H9 (cell line): ENCODE data around the gene ECHDC3. TPM values are rescaled to one million over a fixed set of nuclear protein-coding genes. Genes with fewer than 3 reads are reported as not detected.

Experiments used
- DNase-seq: peaks from one replicate; pipeline ENCODE4 v3.0.0-alpha.2; 2017
- H2AFZ ChIP-seq: one replicate; pipeline ENCODE4 v1.6.1; 2013; ENCODE audit warnings: mild to moderate bottlenecking, low read length, control low read depth, moderate library complexity
- H2AK5ac ChIP-seq: 2 replicates; pipeline ENCODE4 v1.6.1; 2013; ENCODE audit warnings: low read length, control low read depth, mixed read lengths; ENCODE audit not compliant: insufficient read length
- H2BK120ac ChIP-seq: one replicate; pipeline ENCODE4 v1.6.1; 2013; ENCODE audit warnings: low read depth, mild to moderate bottlenecking, low read length, control low read depth, inconsistent platforms; ENCODE audit not compliant: poor library complexity, severe bottlenecking
- H2BK12ac ChIP-seq: 2 replicates; pipeline ENCODE4 v1.6.1; 2013; ENCODE audit warnings: low read length, control low read depth, mixed read lengths, low read depth; ENCODE audit not compliant: insufficient read length
- H2BK15ac ChIP-seq: 2 replicates; pipeline ENCODE4 v1.6.1; 2013; ENCODE audit warnings: low read depth, low read length, control low read depth
- H2BK20ac ChIP-seq: one replicate; pipeline ENCODE4 v1.6.1; 2013; ENCODE audit warnings: low read depth, mild to moderate bottlenecking, low read length, control low read depth, inconsistent platforms; ENCODE audit not compliant: poor library complexity, severe bottlenecking
- H2BK5ac ChIP-seq: 2 replicates; pipeline ENCODE4 v1.6.1; 2013; ENCODE audit warnings: low read length, control low read depth, mixed read lengths; ENCODE audit not compliant: insufficient read length
- H3K14ac ChIP-seq: 2 replicates; pipeline ENCODE4 v1.6.1; 2013; ENCODE audit warnings: low read length, control low read depth; ENCODE audit not compliant: insufficient read depth
- H3K18ac ChIP-seq: 2 replicates; pipeline ENCODE4 v1.6.1; 2013; ENCODE audit warnings: low read depth, mild to moderate bottlenecking, mixed read lengths, low read length, control low read depth; ENCODE audit not compliant: insufficient read length
- H3K23ac ChIP-seq: 2 replicates; pipeline ENCODE4 v1.6.1; 2013; ENCODE audit warnings: low read length, control low read depth, mixed read lengths, low read depth; ENCODE audit not compliant: insufficient read length
- H3K23me2 ChIP-seq: 2 replicates; pipeline ENCODE4 v1.6.1; 2013; ENCODE audit warnings: low read depth, mild to moderate bottlenecking, mixed read lengths, low read length, control low read depth; ENCODE audit not compliant: insufficient read length, poor library complexity, severe bottlenecking
- H3K27ac ChIP-seq: 2 replicates; pipeline ENCODE4 v1.5.1; 2013; ENCODE audit warnings: low read length, control low read depth, mixed read lengths, low read depth; ENCODE audit not compliant: insufficient read length
- H3K27me3 ChIP-seq: 2 replicates; pipeline ENCODE4 v1.6.1; 2013; ENCODE audit warnings: low read length, control low read depth, inconsistent platforms; ENCODE audit not compliant: insufficient read depth
- H3K4ac ChIP-seq: 2 replicates; pipeline ENCODE4 v1.6.1; 2013; ENCODE audit warnings: low read depth, mild to moderate bottlenecking, control low read depth, inconsistent platforms, low read length, moderate library complexity
- H3K4me1 ChIP-seq: 2 replicates; pipeline ENCODE4 v1.6.1; 2013; ENCODE audit warnings: low read length, control low read depth, inconsistent platforms; ENCODE audit not compliant: insufficient read depth
- H3K4me2 ChIP-seq: 2 replicates; pipeline ENCODE4 v1.6.1; 2013; ENCODE audit warnings: low read length, control low read depth, mixed read lengths; ENCODE audit not compliant: insufficient read length, insufficient read depth
- H3K56ac ChIP-seq: 2 replicates; pipeline ENCODE4 v1.6.1; 2013; ENCODE audit warnings: low read depth, mild to moderate bottlenecking, mixed read lengths, low read length, control low read depth; ENCODE audit not compliant: insufficient read length
- H3K79me1 ChIP-seq: 2 replicates; pipeline ENCODE4 v1.6.1; 2013; ENCODE audit warnings: low read depth, mild to moderate bottlenecking, moderate library complexity, low read length, control low read depth, inconsistent platforms; ENCODE audit not compliant: insufficient read depth, poor library complexity, severe bottlenecking
- H3K79me2 ChIP-seq: 2 replicates; pipeline ENCODE4 v1.6.1; 2013; ENCODE audit warnings: low read length, control low read depth, inconsistent platforms; ENCODE audit not compliant: insufficient read depth
- H3K9ac ChIP-seq: 2 replicates; pipeline ENCODE4 v1.6.1; 2013; ENCODE audit warnings: low read length, control low read depth, mixed read lengths; ENCODE audit not compliant: insufficient read length; ENCODE audit errors: extremely low read depth
- H3K9me3 ChIP-seq: one replicate; pipeline ENCODE4 v1.6.1; 2013; ENCODE audit warnings: low read depth, low read length, inconsistent platforms; ENCODE audit not compliant: control insufficient read depth
- H3T11ph ChIP-seq: one replicate; pipeline ENCODE4 v1.6.1; 2013; ENCODE audit warnings: mild to moderate bottlenecking, low read length, control low read depth, inconsistent platforms
- H4K20me1 ChIP-seq: one replicate; pipeline ENCODE4 v1.6.1; 2013; ENCODE audit not compliant: control insufficient read depth, insufficient read length, insufficient read depth
- H4K5ac ChIP-seq: 2 replicates; pipeline ENCODE4 v1.6.1; 2013; ENCODE audit warnings: low read depth, mild to moderate bottlenecking, mixed read lengths, low read length, control low read depth; ENCODE audit not compliant: insufficient read length
- H4K8ac ChIP-seq: replicated peaks from 2 replicates; pipeline ENCODE4 v1.6.1; 2013; ENCODE audit warnings: low read length, control low read depth, mixed read lengths, low read depth; ENCODE audit not compliant: insufficient read length
- H4K91ac ChIP-seq: 2 replicates; pipeline ENCODE4 v1.6.1; 2013; ENCODE audit warnings: low read depth, mild to moderate bottlenecking, moderate library complexity, mixed read lengths, low read length, control low read depth; ENCODE audit not compliant: insufficient read length
- H3K27ac Mint-ChIP-seq, 3 experiments: 2 replicates in 2 of 3; 3 replicates in 1 of 3; pipeline ENCODE4 v1.8.0; 2020 to 2021; ENCODE audit warnings: mixed read lengths in 3 of 3, mild to moderate bottlenecking in 1 of 3, moderate library complexity in 1 of 3
- H3K27me3 Mint-ChIP-seq: 2 replicates; pipeline ENCODE4 v1.8.0; 2021; ENCODE audit warnings: low read depth, mild to moderate bottlenecking, moderate library complexity, mixed read lengths
- H3K36me3 Mint-ChIP-seq, 3 experiments: 2 replicates in 2 of 3; 3 replicates in 1 of 3; pipeline ENCODE4 v1.8.0; 2020 to 2021; ENCODE audit warnings: low read depth in 3 of 3, mixed read lengths in 3 of 3; ENCODE audit not compliant: insufficient read depth in 1 of 3
- H3K4me1 Mint-ChIP-seq, 2 experiments: 2 replicates each; pipeline ENCODE4 v1.8.0; 2020; ENCODE audit warnings: mixed read lengths in 2 of 2
- H3K4me3 Mint-ChIP-seq, 2 experiments: 2 replicates in 1 of 2; 3 replicates in 1 of 2; pipeline ENCODE4 v1.8.0; 2020 to 2021; ENCODE audit warnings: mild to moderate bottlenecking in 2 of 2, mixed read lengths in 2 of 2, moderate library complexity in 1 of 2
- H3K9me3 Mint-ChIP-seq, 2 experiments: 2 replicates in 1 of 2; 3 replicates in 1 of 2; pipeline ENCODE4 v1.8.0; 2020; ENCODE audit warnings: mild to moderate bottlenecking in 2 of 2, mixed read lengths in 2 of 2, moderate library complexity in 1 of 2
- CTCF ChIP-seq: fragments of 200-600 bp; sonication (generic); conservative IDR thresholded peaks from 3 replicates; pipeline ENCODE4 v1.8.0; 2021; ENCODE audit warnings: antibody characterized with exemption, mild to moderate bottlenecking
- WGBS: extraction: QIAGEN DNeasy Blood & Tissue Kit; methylation state at CpG from one replicate; pipeline ENCODE4 v1.1.7; 2013; ENCODE audit warnings: missing lambda C conversion rate, low lambda C conversion rate, mixed read lengths; ENCODE audit not compliant: insufficient read length; ENCODE audit errors: extremely low coverage; 5-methylcytosine and 5-hydroxymethylcytosine counted together
- total RNA-seq: library from RNA; stranded (reverse); gene quantifications from 2 replicates; pipeline ENCODE4 v1.2.1, GENCODE V29; 2021

ECHDC3 gene
- total RNA-seq, 1 experiment from 2014 or later = 9.3 TPM

GRCh38 chr10:11765141-11765540, 23.0 kb downstream of the ECHDC3 start:
- Histone ChIP-seq H3K4ac (no peak overlapping the region), H2BK20ac (no peak overlapping the region), H3K14ac (no peak overlapping the region), H3K23me2 (no peaks in the 10 kb centered on the region), H2BK5ac (no peak overlapping the region), H2AFZ (no peak overlapping the region), H3T11ph (no peak overlapping the region), H3K27ac (no peak overlapping the region), H2AK5ac (no peak overlapping the region), H2BK15ac (no peak overlapping the region), H4K20me1 (no peaks in the 10 kb centered on the region), H4K8ac (no peak overlapping the region), H3K79me2 (no peaks in the 10 kb centered on the region), H3K18ac (no peak overlapping the region), H3K4me1 (no peaks in the 10 kb centered on the region), H3K9me3 (no peaks in the 10 kb centered on the region), H3K4me2 (no peak overlapping the region), H3K27me3 (no peaks in the 10 kb centered on the region), H2BK120ac (no peak overlapping the region), H3K9ac (no peak overlapping the region), H3K79me1 (no peaks in the 10 kb centered on the region), H3K56ac (no peak overlapping the region), H3K23ac (no peak overlapping the region), H4K91ac (no peak overlapping the region), H4K5ac (no peak overlapping the region), H2BK12ac (no peak overlapping the region)
- H3K9me3 Mint-ChIP-seq = no peaks in the 10 kb centered on the region
- DNase-seq = no peak
- H3K36me3 Mint-ChIP-seq = no peaks in the 10 kb centered on the region; a peak in 1 of 7 replicates
- H3K27me3 Mint-ChIP-seq = no peaks in the 10 kb centered on the region
- H3K4me3 Mint-ChIP-seq = no peak overlapping the region
- no peak overlapping the region for H3K27ac Mint-ChIP-seq
- no peaks in the 10 kb centered on the region for H3K4me1 Mint-ChIP-seq
- WGBS = no CpG with 5 or more reads among the region's 6 CpGs
- TF ChIP-seq CTCF = no peak
